ENCODE measurements around the gene CD300LB.

DNA sequence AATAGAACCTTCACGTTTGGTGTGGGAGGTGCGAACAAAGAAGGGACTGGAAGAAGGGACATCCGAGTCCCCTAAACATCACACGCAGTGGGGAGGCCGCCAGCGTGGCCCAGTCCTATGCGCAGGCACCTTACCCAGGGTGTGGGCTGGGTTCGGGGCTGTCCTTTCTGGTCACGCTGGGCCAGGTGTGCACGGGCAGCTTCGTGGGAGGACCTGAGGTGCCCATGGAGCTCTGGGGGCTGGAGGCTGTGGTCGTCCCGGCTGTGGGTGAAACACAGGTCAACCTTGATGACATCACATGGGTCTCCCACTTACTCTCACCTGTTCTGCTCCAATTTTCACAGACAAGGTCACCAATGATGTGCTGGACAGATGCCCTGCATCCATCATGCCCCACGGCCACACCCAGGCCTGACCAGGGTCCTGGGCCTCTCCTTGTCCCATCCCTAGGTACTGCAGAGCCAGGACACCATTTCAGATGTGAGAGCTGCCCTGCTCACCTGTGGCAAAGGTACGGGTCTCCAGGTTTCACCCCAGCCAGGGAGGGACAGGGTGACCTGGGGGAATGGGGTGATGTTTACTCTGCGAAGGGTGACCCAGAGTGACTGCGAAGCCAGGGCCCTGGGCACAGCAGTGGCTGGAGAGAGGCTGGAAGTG is 11.6 kb upstream of the CD300LB start:
- no peak for TF ChIP-seq POLR2A (IDR thresholded peaks at IDR 0.05; ENCODE audit: low read depth, low read length)
- TF ChIP-seq POLR2AphosphoS5 (IDR thresholded peaks at IDR 0.05; ENCODE audit: low read depth, low read length): no peak
- TF ChIP-seq TAF1 (IDR thresholded peaks at IDR 0.05; ENCODE audit: borderline replicate concordance, low read depth, low read length): no peak

Data from GM12892 (cell line).